Duodenal mucosa (tissue), 2 donors: ENCODE measurements around the gene RNASE9.
"Not testable (repeated sequence)": the region's sequence is repeated elsewhere in the genome, so short reads cannot be mapped to it uniquely, and the experiment has no call there.

Source experiments
- H3K27ac ChIP-seq: one replicate; pipeline ENCODE4 v1.7.0; 2013; ENCODE audit warnings: low read depth, low read length
- H3K27me3 ChIP-seq, 2 donors: one replicate each; pipeline ENCODE4 v1.7.0; 2013; ENCODE audit warnings: low read length in 2 of 2, control low read depth in 1 of 2; ENCODE audit not compliant: insufficient read depth in 2 of 2, control insufficient read depth in 1 of 2
- H3K36me3 ChIP-seq, 2 donors: one replicate each; pipeline ENCODE4 v1.7.0; 2013; ENCODE audit warnings: low read length in 2 of 2, control low read depth in 1 of 2; ENCODE audit not compliant: insufficient read depth in 2 of 2, control insufficient read depth in 1 of 2
- H3K4me1 ChIP-seq, 2 donors: one replicate each; pipeline ENCODE4 v1.7.0; 2013; ENCODE audit warnings: low read length in 2 of 2, control low read depth in 1 of 2; ENCODE audit not compliant: insufficient read depth in 2 of 2, control insufficient read depth in 1 of 2
- H3K4me3 ChIP-seq, 2 donors: one replicate each; pipeline ENCODE4 v1.7.0; 2013; ENCODE audit warnings: low read length in 2 of 2, low read depth in 1 of 2
- H3K9ac ChIP-seq, 2 donors: one replicate each; pipeline ENCODE4 v1.7.0; 2013; ENCODE audit warnings: low read length in 2 of 2, low read depth in 1 of 2
- H3K9me3 ChIP-seq, 2 donors: one replicate each; pipeline ENCODE4 v1.7.0; 2013; ENCODE audit warnings: low read length in 2 of 2, control low read depth in 1 of 2; ENCODE audit not compliant: control insufficient read depth in 1 of 2

RNASE9 gene

DNA sequence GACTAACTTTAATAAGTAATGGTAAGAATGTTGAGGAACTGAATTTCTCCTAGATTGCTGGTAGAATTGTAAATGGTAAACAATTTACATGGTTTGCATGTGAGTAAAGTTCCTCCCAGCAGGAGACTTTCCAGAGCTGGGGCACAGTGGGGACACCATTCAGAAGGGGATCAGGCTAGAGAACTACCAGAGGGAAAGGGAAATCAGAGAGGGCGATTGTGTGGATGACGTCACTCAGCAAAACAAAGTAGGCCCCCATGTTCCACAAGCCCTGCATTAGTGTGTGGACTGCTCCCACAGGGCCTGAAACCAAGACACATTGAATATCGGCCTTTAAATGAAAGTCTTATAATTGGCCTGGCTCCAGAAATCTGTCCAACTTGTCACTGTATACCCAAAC lies 17.5 kb upstream of the RNASE9 start:
- Histone ChIP-seq H3K9ac (no peak overlapping the region), H3K27me3 (no peaks in the 10 kb centered on the region), H3K36me3 (no peaks in the 10 kb centered on the region), H3K4me3 (no peak overlapping the region), H3K27ac (no peak overlapping the region), H3K9me3 (no peaks in the 10 kb centered on the region), H3K4me1 (no peaks in the 10 kb centered on the region)

DNA sequence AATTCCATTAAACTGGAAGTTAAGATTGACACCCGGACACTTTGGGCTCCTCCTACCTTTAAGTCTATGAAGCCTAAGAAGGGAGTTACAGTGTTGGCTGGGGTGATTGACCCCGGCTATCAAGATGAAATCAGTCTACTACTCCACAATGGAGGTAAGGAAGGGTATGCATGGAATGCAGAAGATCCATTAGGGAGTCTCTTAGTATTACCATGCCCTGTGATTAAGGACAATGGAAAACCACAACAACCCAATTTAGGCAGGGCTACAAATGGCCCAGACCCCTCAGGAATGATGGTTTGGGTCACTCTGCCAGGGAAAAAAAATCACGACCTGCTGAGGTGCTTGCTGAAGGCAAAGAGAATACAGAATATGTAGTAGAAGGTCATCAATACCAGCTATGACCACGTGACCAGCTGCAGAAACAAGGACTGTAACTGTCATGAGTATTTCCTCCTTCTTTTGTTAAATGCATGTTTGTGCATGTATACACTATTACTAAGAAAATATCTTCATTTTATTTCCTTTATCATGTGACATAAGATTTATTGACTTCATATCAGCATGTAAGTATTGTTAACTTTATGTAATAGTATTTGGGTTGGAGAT lies 11.6 kb upstream of the RNASE9 start:
- H3K27me3 ChIP-seq, H3K4me1 ChIP-seq, H3K9ac ChIP-seq, H3K4me3 ChIP-seq, H3K36me3 ChIP-seq, H3K9me3 ChIP-seq, H3K27ac ChIP-seq: not testable (repeated sequence)

GRCh38 chr14:20570720-20571119 lies 9.9 kb upstream of the RNASE9 start:
- not testable (repeated sequence) for H3K4me1 ChIP-seq, H3K4me3 ChIP-seq, H3K27ac ChIP-seq, H3K27me3 ChIP-seq, H3K36me3 ChIP-seq, H3K9me3 ChIP-seq, H3K9ac ChIP-seq

- not testable (repeated sequence) for H3K9me3 ChIP-seq, H3K4me3 ChIP-seq, H3K4me1 ChIP-seq, H3K27me3 ChIP-seq, H3K27ac ChIP-seq, H3K36me3 ChIP-seq, H3K9ac ChIP-seq
These were observed 9.0 kb upstream of the RNASE9 start for GRCh38 chr14:20569865-20570264.

GRCh38 chr14:20569066-20569465 lies 8.2 kb upstream of the RNASE9 start:
- H3K4me3 ChIP-seq: no peak overlapping the region
- no peaks in the 10 kb centered on the region for H3K27me3 ChIP-seq
- H3K4me1 ChIP-seq: no peaks in the 10 kb centered on the region
- H3K36me3 ChIP-seq: no peaks in the 10 kb centered on the region
- peaks cover 0 to 6% of the 10 kb centered on the region in 2 donors for H3K9me3 ChIP-seq
- H3K27ac ChIP-seq: no peak overlapping the region
- H3K9ac ChIP-seq: no peak overlapping the region

- Histone ChIP-seq H3K27ac (no peak overlapping the region), H3K36me3 (no peaks in the 10 kb centered on the region), H3K4me3 (no peak overlapping the region), H3K9ac (no peak overlapping the region), H3K4me1 (no peaks in the 10 kb centered on the region), H3K9me3 (peaks cover 0 to 6% of the 10 kb centered on the region in 2 donors), H3K27me3 (no peaks in the 10 kb centered on the region)
These were observed 7.5 kb upstream of the RNASE9 start for GRCh38 chr14:20568393-20568792.

- not testable (repeated sequence) for H3K9me3 ChIP-seq, H3K9ac ChIP-seq, H3K4me3 ChIP-seq, H3K27me3 ChIP-seq, H3K36me3 ChIP-seq, H3K27ac ChIP-seq, H3K4me1 ChIP-seq
These were observed 6.4 kb upstream of the RNASE9 start for GRCh38 chr14:20567199-20567598.

DNA sequence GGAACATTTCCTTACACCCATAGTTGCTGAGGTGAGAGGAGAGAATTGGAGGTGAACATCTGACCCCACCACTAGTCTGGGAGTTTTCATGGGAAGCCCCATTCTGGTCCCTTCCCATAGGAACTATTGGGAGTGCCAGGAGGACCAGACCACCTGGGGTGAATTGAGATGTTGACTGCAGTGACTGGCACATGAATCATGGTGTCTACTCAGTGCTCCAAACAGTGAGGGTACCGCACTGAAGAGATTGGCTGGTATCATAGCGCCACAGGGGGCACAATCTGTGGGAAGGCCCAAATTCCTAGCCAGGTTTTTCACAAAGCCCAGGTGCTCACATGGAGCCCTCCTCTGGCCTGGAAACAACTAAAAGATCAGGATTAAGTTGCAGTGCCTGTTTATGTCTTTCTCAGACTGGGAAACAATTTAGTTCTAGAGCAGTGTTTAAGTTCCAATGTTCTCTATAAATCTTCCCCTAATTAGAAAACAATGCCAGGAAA lies 3.7 kb upstream of the RNASE9 start:
- H3K9ac ChIP-seq: no peak overlapping the region
- no peaks in the 10 kb centered on the region for H3K27me3 ChIP-seq
- no peaks in the 10 kb centered on the region for H3K4me1 ChIP-seq
- H3K4me3 ChIP-seq: no peak overlapping the region
- H3K36me3 ChIP-seq: no peaks in the 10 kb centered on the region
- peaks cover 0 to 5% of the 10 kb centered on the region in 2 donors for H3K9me3 ChIP-seq
- no peak overlapping the region for H3K27ac ChIP-seq

DNA sequence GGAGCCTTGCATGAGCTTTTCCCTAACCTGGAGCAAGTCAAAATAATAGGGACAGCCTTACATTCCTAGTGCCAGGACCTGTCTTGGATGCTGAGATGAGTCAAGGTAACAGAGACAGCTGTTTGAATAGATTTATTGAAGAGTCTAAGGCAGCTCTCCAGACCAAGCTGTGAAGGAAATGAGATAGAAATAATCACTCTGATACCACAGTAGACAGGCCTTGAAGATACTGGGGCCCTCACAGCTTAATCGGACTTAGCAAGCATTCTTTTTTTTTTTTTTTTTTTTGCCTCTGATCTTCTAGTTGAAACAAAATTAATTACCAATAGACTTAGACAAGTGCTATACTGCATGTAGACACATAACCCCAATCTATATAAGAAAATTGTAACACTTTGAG lies 3.1 kb upstream of the RNASE9 start:
- Histone ChIP-seq H3K4me3 (no peak overlapping the region), H3K27ac (no peak overlapping the region), H3K36me3 (no peaks in the 10 kb centered on the region), H3K27me3 (no peaks in the 10 kb centered on the region), H3K4me1 (no peaks in the 10 kb centered on the region), H3K9ac (no peak overlapping the region), H3K9me3 (peaks cover 0 to 4% of the 10 kb centered on the region in 2 donors)

- H3K4me3 ChIP-seq: no peak overlapping the region
- H3K27me3 ChIP-seq: no peaks in the 10 kb centered on the region
- no peak overlapping the region for H3K9ac ChIP-seq
- H3K4me1 ChIP-seq: no peaks in the 10 kb centered on the region
- H3K27ac ChIP-seq: no peak overlapping the region
- no peaks in the 10 kb centered on the region for H3K36me3 ChIP-seq
- H3K9me3 ChIP-seq: no peaks in the 10 kb centered on the region
These were observed 1.4 kb downstream of the RNASE9 start for GRCh38 chr14:20559461-20559904.

GRCh38 chr14:20557212-20557542 lies 3.7 kb downstream of the RNASE9 start:
- H3K9ac ChIP-seq: no peak overlapping the region
- no peaks in the 10 kb centered on the region for H3K36me3 ChIP-seq
- no peak overlapping the region for H3K4me3 ChIP-seq
- H3K27ac ChIP-seq: no peak overlapping the region
- H3K9me3 ChIP-seq: no peaks in the 10 kb centered on the region
- H3K4me1 ChIP-seq: no peaks in the 10 kb centered on the region
- no peaks in the 10 kb centered on the region for H3K27me3 ChIP-seq
